SH-SY5Y (cell line): ENCODE results near the gene HOXD11.

Experiments used
- GATA2 ChIP-seq: IDR thresholded peaks from 2 replicates; pipeline ENCODE4 v1.6.1; 2011; ENCODE audit warnings: mild to moderate bottlenecking, low read depth, low read length
- GATA3 ChIP-seq: IDR thresholded peaks from 2 replicates; pipeline ENCODE4 v1.6.1; 2011; ENCODE audit warnings: low read depth, mild to moderate bottlenecking, low read length, moderate library complexity

The HOXD11 gene

GRCh38 chr2:176078541-176079284 lies 28.4 kb upstream of the HOXD11 start:
- TF ChIP-seq GATA3, result no peak
- no peak for TF ChIP-seq GATA2

GRCh38 chr2:176079285-176079830 lies 27.7 kb upstream of the HOXD11 start:
- TF ChIP-seq GATA2 (no peak), GATA3 (no peak)

GRCh38 chr2:176079831-176080539 lies 27.1 kb upstream of the HOXD11 start:
- TF ChIP-seq GATA3, result no peak
- no peak for TF ChIP-seq GATA2

- no peak for TF ChIP-seq GATA2
- no peak for TF ChIP-seq GATA3
Observed at GRCh38 chr2:176080540-176081375, 26.3 kb upstream of the HOXD11 start.

- TF ChIP-seq GATA3 (no peak), GATA2 (no peak)
Observed at GRCh38 chr2:176081376-176081836, 25.7 kb upstream of the HOXD11 start.

GRCh38 chr2:176081837-176082524 lies 25.1 kb upstream of the HOXD11 start:
- TF ChIP-seq GATA2 (no peak), GATA3 (no peak)

- TF ChIP-seq GATA2 (no peak), GATA3 (no peak)
Observed at GRCh38 chr2:176082525-176082823, 24.6 kb upstream of the HOXD11 start.

- no peak for TF ChIP-seq GATA3
- TF ChIP-seq GATA2, result no peak
Observed at GRCh38 chr2:176082824-176083751, 24.0 kb upstream of the HOXD11 start.

- no peak for TF ChIP-seq GATA3
- no peak for TF ChIP-seq GATA2
Observed at GRCh38 chr2:176083796-176084261, 23.3 kb upstream of the HOXD11 start, which contains the start of gene EVX2. EVX2 (minus strand) TSS chr2:176083962; CDS start chr2:176083776, 186 bp downstream.

- TF ChIP-seq GATA2, result no peak
- TF ChIP-seq GATA3, result no peak
Observed at GRCh38 chr2:176084611-176085119, 22.4 kb upstream of the HOXD11 start.

GRCh38 chr2:176085120-176085788 lies 21.8 kb upstream of the HOXD11 start:
- no peak for TF ChIP-seq GATA3
- TF ChIP-seq GATA2, result no peak
